AG08396 (cell line): ENCODE data around the gene SLC16A3.

Experiments used
- DNase-seq: peaks from one replicate; pipeline ENCODE4 v3.0.0; 2012; ENCODE audit warnings: low spot score, mixed read lengths

The SLC16A3 gene

GRCh38 chr17:82269138-82269881 lies 40.5 kb downstream of the SLC16A3 start:
- DNase-seq, result no peak

GRCh38 chr17:82269882-82270500 lies 41.1 kb downstream of the SLC16A3 start:
- DNase-seq, result no peak

- no peak for DNase-seq
These were observed 41.8 kb downstream of the SLC16A3 start for GRCh38 chr17:82270651-82271050.

GRCh38 chr17:82271401-82271800 lies 42.6 kb downstream of the SLC16A3 start:
- no peak for DNase-seq

GRCh38 chr17:82272495-82273326 lies 43.9 kb downstream of the SLC16A3 start:
- no peak for DNase-seq

- peak; percentile 97 for DNase-seq
These were observed 44.7 kb downstream of the SLC16A3 start, which contains the start of gene CSNK1D for GRCh38 chr17:82273327-82274133. Gene CSNK1D (minus strand): TSS chr17:82273700. CDS start chr17:82273381, 319 bp downstream.

GRCh38 chr17:82274134-82275020 lies 45.5 kb downstream of the SLC16A3 start:
- no peak for DNase-seq

GRCh38 chr17:82275326-82275725 lies 46.5 kb downstream of the SLC16A3 start:
- DNase-seq, result no peak

- no peak for DNase-seq
These were observed 48.1 kb downstream of the SLC16A3 start for GRCh38 chr17:82276938-82277337.

- DNase-seq, result no peak
These were observed 49.0 kb downstream of the SLC16A3 start for GRCh38 chr17:82277851-82278250.

- DNase-seq, result no peak
These were observed 49.5 kb downstream of the SLC16A3 start for GRCh38 chr17:82278308-82278707.

- DNase-seq, result no peak
These were observed 50.0 kb downstream of the SLC16A3 start for GRCh38 chr17:82278786-82279391.

GRCh38 chr17:82280537-82280936 lies 51.7 kb downstream of the SLC16A3 start:
- no peak for DNase-seq

- DNase-seq, result no peak
These were observed 52.2 kb downstream of the SLC16A3 start for GRCh38 chr17:82281076-82281475.

- DNase-seq, result no peak
These were observed 52.8 kb downstream of the SLC16A3 start for GRCh38 chr17:82281502-82282238.

GRCh38 chr17:82282239-82283207 lies 53.7 kb downstream of the SLC16A3 start:
- no peak for DNase-seq

- DNase-seq, result peak; percentile 72
These were observed 54.4 kb downstream of the SLC16A3 start for GRCh38 chr17:82283208-82283749.

GRCh38 chr17:82285141-82285540 lies 56.3 kb downstream of the SLC16A3 start:
- DNase-seq, result no peak
